Loucy (cell line): ENCODE data around the gene PRPH.

Experiments used
- H2AFZ ChIP-seq: fragments of 200-600 bp; sonication (generic); 2 replicates; pipeline ENCODE4 v1.6.0; 2016; ENCODE audit warnings: antibody characterized with exemption, mild to moderate bottlenecking, low read length, moderate library complexity
- H3F3A ChIP-seq: fragments of 200-600 bp; 2 replicates; pipeline ENCODE4 v1.6.0; 2016; ENCODE audit warnings: antibody characterized with exemption, low read depth, mild to moderate bottlenecking
- H3K27me3 ChIP-seq: fragments of 200-600 bp; sonication (generic); 2 replicates; pipeline ENCODE4 v1.6.1; 2014; ENCODE audit warnings: low read length, mild to moderate bottlenecking; ENCODE audit not compliant: insufficient read depth, poor library complexity, severe bottlenecking
- H3K36me3 ChIP-seq: fragments of 200-600 bp; sonication (generic); 2 replicates; pipeline ENCODE4 v1.6.1; 2016; ENCODE audit warnings: low read length; ENCODE audit not compliant: insufficient read depth
- H3K4me1 ChIP-seq: fragments of 200-600 bp; sonication (generic); 2 replicates; pipeline ENCODE4 v1.5.1; 2014; ENCODE audit warnings: low read length, mild to moderate bottlenecking; ENCODE audit not compliant: insufficient read depth, poor library complexity, severe bottlenecking
- H3K4me2 ChIP-seq: fragments of 200-600 bp; sonication (generic); 2 replicates; pipeline ENCODE4 v1.6.0; 2014; ENCODE audit warnings: antibody characterized with exemption, low read length, low read depth, mild to moderate bottlenecking; ENCODE audit not compliant: poor library complexity, severe bottlenecking
- H3K4me3 ChIP-seq: fragments of 200-600 bp; sonication (generic); 2 replicates; pipeline ENCODE4 v1.5.1; 2014; ENCODE audit warnings: low read length, mild to moderate bottlenecking, mixed read lengths; ENCODE audit not compliant: poor library complexity, severe bottlenecking
- H3K79me2 ChIP-seq: fragments of 200-600 bp; sonication (generic); 2 replicates; pipeline ENCODE4 v1.6.1; 2014; ENCODE audit warnings: low read length; ENCODE audit not compliant: insufficient read depth
- H3K9ac ChIP-seq: fragments of 200-600 bp; sonication (generic); 2 replicates; pipeline ENCODE4 v1.6.0; 2014; ENCODE audit warnings: mild to moderate bottlenecking, low read depth, low read length, moderate library complexity; ENCODE audit not compliant: poor library complexity, severe bottlenecking
- H3K9me2 ChIP-seq: fragments of 200-600 bp; sonication (generic); replicated peaks from 2 replicates; pipeline ENCODE4 v1.6.1; 2016; ENCODE audit warnings: low read depth, low read length, mixed read lengths
- H3K9me3 ChIP-seq: fragments of 200-600 bp; sonication (generic); 2 replicates; pipeline ENCODE4 v1.6.1; 2014; ENCODE audit warnings: mild to moderate bottlenecking, antibody characterized with exemption, low read length, low read depth; ENCODE audit not compliant: insufficient read depth
- H4K20me1 ChIP-seq: fragments of 200-600 bp; sonication (generic); 2 replicates; pipeline ENCODE4 v1.6.0; 2014; ENCODE audit warnings: antibody characterized with exemption, low read length, mild to moderate bottlenecking; ENCODE audit not compliant: insufficient read depth, poor library complexity, severe bottlenecking
- CTCF ChIP-seq: fragments of 200-600 bp; sonication (generic); conservative IDR thresholded peaks from 2 replicates; pipeline ENCODE4 v1.5.1; 2014; ENCODE audit warnings: mild to moderate bottlenecking, antibody characterized with exemption, low read length
- EZH2phosphoT487 ChIP-seq: fragments of 200-600 bp; IDR thresholded peaks from 2 replicates; pipeline ENCODE4 v1.6.1; 2018; ENCODE audit warnings: antibody characterized with exemption, mild to moderate bottlenecking, moderate library complexity, borderline replicate concordance

PRPH gene

GRCh38 chr12:49325606-49326005 lies 30.7 kb downstream of the PRPH start:
- H3K4me3 ChIP-seq, result no peak overlapping the region
- peaks cover 48% of the 10 kb centered on the region for H3K79me2 ChIP-seq
- peaks cover 23% of the 10 kb centered on the region for H3K4me1 ChIP-seq
- H3K36me3 ChIP-seq, result peaks cover 36% of the 10 kb centered on the region; the same call in 1 of the 2 replicates
- H3K9me3 ChIP-seq, result no peaks in the 10 kb centered on the region
- no peaks in the 10 kb centered on the region for H3K9me2 ChIP-seq
- H3K9ac ChIP-seq, result peak overlapping the region; percentile 40
- no peak for TF ChIP-seq CTCF
- no peak for TF ChIP-seq EZH2phosphoT487
- peaks cover 5% of the 10 kb centered on the region for H4K20me1 ChIP-seq
- H2AFZ ChIP-seq, result no peak overlapping the region
- H3F3A ChIP-seq, result no peaks in the 10 kb centered on the region
- peak overlapping the region; percentile 83 for H3K4me2 ChIP-seq
- no peaks in the 10 kb centered on the region for H3K27me3 ChIP-seq

- H3K9me3 ChIP-seq, result no peaks in the 10 kb centered on the region
- TF ChIP-seq EZH2phosphoT487 (no peak), CTCF (no peak)
- peaks cover 41% of the 10 kb centered on the region; the same call in 1 of the 2 replicates for H3K36me3 ChIP-seq
- H3K27me3 ChIP-seq, result no peaks in the 10 kb centered on the region
- H3K4me3 ChIP-seq, result no peak overlapping the region
- no peak overlapping the region for H3K9ac ChIP-seq
- no peaks in the 10 kb centered on the region for H3F3A ChIP-seq
- peaks cover 44% of the 10 kb centered on the region for H3K79me2 ChIP-seq
- no peak overlapping the region for H3K4me2 ChIP-seq
- H2AFZ ChIP-seq, result no peak overlapping the region
- peaks cover 5% of the 10 kb centered on the region for H4K20me1 ChIP-seq
- H3K9me2 ChIP-seq, result no peaks in the 10 kb centered on the region
- H3K4me1 ChIP-seq, result peaks cover 12% of the 10 kb centered on the region
Measured at GRCh38 chr12:49327368-49327767, 32.4 kb downstream of the PRPH start.

GRCh38 chr12:49327887-49328286 lies 32.9 kb downstream of the PRPH start:
- H4K20me1 ChIP-seq, result peaks cover 5% of the 10 kb centered on the region
- no peaks in the 10 kb centered on the region for H3K9me2 ChIP-seq
- no peak overlapping the region for H2AFZ ChIP-seq
- peaks cover 41% of the 10 kb centered on the region; the same call in 1 of the 2 replicates for H3K36me3 ChIP-seq
- H3K9me3 ChIP-seq, result no peaks in the 10 kb centered on the region
- H3K4me3 ChIP-seq, result no peak overlapping the region
- H3K4me2 ChIP-seq, result no peak overlapping the region
- no peak overlapping the region for H3K9ac ChIP-seq
- H3F3A ChIP-seq, result no peaks in the 10 kb centered on the region
- H3K27me3 ChIP-seq, result no peaks in the 10 kb centered on the region
- peaks cover 43% of the 10 kb centered on the region for H3K79me2 ChIP-seq
- H3K4me1 ChIP-seq, result peaks cover 12% of the 10 kb centered on the region
- no peak for TF ChIP-seq EZH2phosphoT487
- TF ChIP-seq CTCF, result no peak
